Stimulated activated naive CD8-positive, alpha-beta T cell treated with anti-CD3 and anti-CD28 coated beads, Interleukin-15, Interleukin-2, amounts not matched to agents 100 U/mL and 50 U/mL, for 24 hours (primary cell): ENCODE results near the gene P2RY2.
A peak's percentile ranks its signal among the peaks of the same experiment; 100 is the strongest.
"Not testable (repeated sequence)": the region's sequence is repeated elsewhere in the genome, so short reads cannot be mapped to it uniquely, and the experiment has no call there.

Experiments used
- ATAC-seq: fragments of 150-1000 bp; cut with Tn5 transposase; one replicate; pipeline ENCODE4 v1.10.0; 2021
- DNase-seq: peaks from one replicate; pipeline ENCODE4 v3.0.0; 2021

Gene P2RY2

GRCh38 chr11:73228268-73229134, 10.4 kb downstream of the P2RY2 start:
- ATAC-seq (no peak), DNase-seq (no peak)

- ATAC-seq (peak; percentile 48), DNase-seq (no peak)
Measured at GRCh38 chr11:73229321-73229895, 11.3 kb downstream of the P2RY2 start.

DNA sequence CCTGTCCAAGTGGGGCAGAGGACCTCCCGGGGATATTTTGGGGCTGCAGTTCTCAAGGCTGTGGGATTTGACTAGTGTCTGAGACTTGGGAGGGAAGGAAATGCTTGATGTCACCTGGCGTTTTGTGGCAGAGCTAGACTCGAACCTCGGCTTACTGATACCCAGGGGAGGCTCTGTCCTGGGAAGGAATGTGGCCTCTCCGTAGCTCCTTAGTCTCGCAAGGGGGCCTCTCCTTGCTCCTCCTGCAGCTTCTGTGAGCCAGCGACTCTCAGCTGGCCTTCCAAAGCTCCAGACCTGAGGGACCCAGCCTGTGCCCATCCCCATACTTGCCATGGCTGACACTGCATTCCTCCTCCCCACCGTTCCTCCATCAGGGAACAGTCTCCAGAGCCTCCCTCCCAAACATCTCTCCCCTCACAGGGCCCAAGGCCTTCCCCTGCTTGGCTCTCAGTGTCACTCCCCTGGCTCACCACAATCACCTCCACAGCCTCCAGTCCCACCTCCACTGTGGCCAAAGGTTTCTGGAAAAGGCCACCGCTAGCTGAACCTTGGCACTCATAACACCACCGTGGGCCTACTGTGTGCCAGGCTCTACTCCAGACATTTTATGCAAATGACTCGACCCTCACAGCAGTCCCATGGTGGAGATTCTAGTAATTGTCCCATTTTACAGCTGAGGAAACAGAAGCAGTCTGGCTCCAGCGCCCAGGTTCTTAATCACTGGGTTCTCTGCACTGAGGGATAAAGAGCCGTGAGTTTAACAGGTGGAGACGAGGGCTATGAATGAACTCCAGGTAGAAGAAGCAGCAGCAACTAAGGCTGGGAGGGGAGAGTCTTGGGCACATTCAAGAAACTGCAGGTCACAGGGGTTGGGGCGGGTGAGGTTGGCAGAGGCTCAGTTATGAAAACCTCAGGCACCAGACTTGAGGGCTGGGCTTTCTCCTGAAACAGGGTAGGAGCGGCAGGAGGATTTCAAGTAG, 12.1 kb downstream of the P2RY2 start:
- no peak for DNase-seq
- no peak for ATAC-seq

DNA sequence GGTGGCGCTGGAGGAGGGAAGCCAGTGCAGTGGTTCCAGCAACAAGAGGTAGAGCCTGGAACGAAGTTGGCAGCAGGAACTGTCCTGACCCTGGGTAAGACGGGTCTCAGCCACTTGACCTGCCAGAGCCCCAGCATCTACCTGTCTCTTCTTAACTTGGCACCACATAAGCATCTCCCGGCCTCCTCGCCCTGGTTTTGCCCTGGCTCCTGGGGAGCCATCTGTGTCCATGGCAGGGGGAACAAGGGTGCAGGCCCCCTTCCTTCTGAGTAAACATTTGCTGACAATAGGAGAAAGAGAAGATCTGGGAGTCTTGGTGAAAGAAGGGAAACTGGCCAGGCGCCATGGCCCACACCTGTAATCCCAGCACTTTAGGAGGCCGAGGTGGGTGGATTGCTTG, 12.8 kb downstream of the P2RY2 start:
- ATAC-seq, result no peak
- no peak for DNase-seq

DNA sequence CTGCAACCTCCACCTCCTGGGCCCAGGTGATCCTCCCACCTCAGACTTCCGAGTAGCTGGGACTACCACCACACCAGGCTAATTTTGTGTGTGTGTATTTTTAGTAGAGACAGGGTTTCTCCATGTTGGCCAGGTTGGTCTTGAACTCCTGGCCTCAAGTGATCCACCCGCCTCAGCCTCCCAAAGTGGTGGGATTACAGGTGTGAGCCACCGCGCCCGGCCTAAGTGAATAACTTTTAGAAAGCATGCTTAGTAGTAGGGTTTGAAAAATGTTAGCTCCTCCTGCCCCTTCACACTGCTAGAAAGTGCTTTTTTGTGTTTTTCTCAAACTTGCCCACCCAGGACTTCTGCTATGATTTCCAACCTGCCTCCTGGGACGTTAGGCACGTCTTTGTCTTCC, 14.4 kb downstream of the P2RY2 start:
- DNase-seq, result not testable (repeated sequence)

GRCh38 chr11:73233211-73233610, 15.1 kb downstream of the P2RY2 start:
- DNase-seq, result no peak
- no peak for ATAC-seq

More for the DNA sequence above, 14.4 kb downstream of the P2RY2 start:
- ATAC-seq, result not testable (repeated sequence)

DNA sequence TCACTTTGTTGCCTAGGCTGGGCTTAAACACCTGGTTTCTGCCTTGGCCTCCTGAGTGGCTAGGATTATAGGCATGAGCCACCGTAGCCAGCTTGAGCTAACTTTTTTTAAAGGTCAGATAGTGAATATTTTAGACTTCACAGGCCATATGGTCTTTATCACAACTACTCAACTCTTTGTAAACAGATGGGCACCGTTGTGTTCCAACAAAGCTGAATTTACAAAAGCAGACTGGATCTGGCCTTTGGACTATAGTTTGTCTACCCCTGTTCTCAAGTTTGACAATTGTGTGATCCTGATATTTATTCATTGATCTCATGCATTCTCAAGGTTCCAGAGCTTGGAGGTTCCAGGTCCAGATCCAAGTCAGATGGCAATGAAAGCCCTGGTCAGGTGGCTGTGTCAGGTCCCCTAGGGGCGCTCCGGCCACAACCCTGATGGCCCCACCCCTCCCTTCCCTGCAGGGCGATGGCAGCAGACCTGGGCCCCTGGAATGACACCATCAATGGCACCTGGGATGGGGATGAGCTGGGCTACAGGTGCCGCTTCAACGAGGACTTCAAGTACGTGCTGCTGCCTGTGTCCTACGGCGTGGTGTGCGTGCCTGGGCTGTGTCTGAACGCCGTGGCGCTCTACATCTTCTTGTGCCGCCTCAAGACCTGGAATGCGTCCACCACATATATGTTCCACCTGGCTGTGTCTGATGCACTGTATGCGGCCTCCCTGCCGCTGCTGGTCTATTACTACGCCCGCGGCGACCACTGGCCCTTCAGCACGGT, 15.8 kb downstream of the P2RY2 start:
- ATAC-seq (no peak), DNase-seq (no peak)

- ATAC-seq (no peak), DNase-seq (no peak)
Measured at GRCh38 chr11:73234471-73235181, 16.5 kb downstream of the P2RY2 start.

DNA sequence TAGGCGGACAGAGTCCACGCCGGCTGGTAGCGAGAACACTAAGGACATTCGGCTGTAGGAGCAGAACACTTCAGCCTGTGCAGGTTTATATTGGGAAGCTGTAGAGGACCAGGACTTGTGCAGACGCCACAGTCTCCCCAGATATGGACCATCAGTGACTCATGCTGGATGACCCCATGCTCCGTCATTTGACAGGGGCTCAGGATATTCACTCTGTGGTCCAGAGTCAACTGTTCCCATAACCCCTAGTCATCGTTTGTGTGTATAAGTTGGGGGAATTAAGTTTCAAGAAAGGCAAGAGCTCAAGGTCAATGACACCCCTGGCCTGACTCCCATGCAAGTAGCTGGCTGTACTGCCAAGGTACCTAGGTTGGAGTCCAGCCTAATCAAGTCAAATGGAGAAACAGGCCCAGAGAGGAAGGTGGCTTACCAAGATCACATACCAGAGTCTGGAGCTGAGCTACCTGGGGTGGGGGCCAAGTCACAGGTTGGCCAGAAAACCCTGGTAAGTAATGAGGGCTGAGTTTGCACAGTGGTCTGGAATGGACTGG, 17.2 kb downstream of the P2RY2 start:
- ATAC-seq (no peak), DNase-seq (no peak)

- DNase-seq (no peak), ATAC-seq (no peak)
Measured at GRCh38 chr11:73236205-73236765, 18.2 kb downstream of the P2RY2 start.

- DNase-seq, result peak; percentile 49
- ATAC-seq, result peak; percentile 31
Measured at GRCh38 chr11:73236854-73237253, 18.8 kb downstream of the P2RY2 start.

GRCh38 chr11:73237471-73238290, 19.6 kb downstream of the P2RY2 start:
- no peak for ATAC-seq
- no peak for DNase-seq

DNA sequence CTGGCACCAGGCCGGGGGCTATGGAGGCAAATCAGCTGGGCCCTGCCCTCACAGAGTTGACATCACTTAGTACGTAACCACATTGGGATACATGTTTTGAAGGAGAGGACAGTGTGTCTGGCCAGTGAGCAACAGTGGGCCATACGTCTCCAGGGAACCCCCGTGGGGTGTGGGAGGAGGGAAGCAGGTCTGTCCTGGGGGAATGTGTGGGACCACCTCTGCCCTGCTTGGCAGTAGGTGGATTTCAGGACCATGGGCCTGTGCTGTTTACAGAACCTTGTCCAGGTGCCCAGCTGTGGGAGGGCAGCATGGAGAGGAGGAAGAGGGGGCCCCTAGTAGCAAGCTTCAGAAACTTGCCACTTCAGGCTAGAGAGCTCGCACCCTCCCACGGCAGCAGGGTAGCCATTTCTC, 21.0 kb downstream of the P2RY2 start:
- DNase-seq, result no peak
- no peak for ATAC-seq

DNA sequence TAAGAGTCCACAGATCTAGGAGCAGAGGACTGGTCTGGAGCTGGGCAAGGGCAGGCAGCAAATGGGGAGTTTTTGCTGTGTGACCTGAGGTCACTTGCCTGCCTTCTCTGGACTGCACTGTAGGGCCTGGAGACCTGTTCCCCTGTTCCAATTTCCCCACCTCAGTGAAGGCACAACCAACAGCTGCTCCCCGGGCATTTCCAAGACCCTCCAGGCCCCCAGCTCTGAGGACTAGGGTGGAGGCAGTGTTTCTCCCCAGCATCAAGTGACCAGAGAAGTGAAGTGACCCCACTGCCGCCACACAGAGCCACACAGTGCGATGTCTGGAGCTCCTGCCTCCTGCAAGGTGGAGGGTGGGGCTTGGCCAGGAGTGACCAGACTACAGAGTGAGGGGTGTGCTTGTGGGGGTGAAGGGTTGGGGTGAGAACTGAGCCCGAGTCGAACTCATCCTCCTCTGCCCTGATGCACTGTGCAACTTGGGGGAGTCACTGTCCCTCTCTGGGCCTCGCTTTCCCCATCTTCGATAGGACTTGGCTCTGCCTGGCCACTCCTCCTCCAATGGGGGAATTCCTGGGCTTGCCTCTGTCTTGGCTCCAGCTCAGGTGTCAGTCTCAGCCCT, 21.6 kb downstream of the P2RY2 start:
- ATAC-seq (no peak), DNase-seq (no peak)

- ATAC-seq (no peak), DNase-seq (no peak)
Measured at GRCh38 chr11:73240190-73240781, 22.2 kb downstream of the P2RY2 start.

DNA sequence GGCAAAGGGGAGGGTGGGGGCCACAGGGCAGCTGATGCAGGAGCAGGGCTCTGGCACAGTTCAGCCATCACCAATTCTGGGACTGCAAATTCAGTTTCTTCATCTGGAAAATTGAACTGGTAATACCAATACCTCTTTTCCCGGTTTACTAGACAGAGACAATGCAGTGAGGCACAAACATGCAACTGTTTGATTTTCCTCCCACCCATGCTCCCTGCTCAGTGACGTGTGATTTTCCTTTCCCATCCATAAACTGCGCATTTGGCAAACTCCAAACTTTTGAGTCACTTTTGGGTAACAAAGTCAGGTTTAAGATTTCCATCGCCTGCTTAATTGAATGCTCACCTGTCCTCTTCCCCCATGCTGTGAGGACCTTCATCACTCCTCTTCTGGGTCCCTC, 23.2 kb downstream of the P2RY2 start:
- ATAC-seq (no peak), DNase-seq (no peak)

DNA sequence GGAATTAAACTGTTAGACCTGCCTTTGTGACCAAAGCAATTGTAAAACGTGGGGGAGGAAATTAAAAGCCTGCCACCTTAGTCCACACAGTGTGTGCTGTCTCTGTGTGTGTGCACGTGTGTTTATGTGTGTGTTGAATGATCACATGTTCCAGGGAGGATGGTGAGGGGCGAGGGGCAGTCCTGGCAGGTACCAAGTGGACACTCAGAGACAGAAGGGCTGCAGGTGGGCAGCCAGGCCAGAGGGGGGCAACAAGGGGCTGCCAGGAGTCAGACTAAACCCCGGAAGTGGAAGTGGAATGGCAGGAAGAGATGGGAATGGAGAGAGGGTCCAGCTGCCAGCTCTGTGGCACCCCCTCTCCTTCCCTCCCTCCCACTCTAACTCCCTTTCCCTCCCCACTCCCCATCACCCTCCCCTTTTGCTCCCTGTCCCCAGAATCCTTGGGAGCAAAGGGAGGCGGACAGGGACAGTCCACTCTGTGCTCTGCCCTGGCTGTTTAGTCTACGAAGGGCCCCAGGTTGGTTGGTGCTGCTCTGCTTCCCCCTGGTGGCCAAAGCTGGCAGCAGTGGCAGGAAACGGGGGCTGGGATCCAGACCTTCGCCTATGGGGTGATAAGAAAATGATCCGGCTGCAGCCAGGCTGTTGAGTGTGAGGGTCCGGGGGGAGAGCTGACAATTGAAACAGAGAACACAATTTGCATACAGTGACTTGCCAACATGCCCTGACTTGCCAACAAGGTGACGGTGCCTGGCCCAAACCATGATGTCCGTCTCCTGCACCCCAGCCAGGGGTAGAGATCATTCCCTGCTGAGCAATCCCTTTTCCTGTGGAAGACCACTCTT, 24.4 kb downstream of the P2RY2 start:
- ATAC-seq (peak; percentile 82), DNase-seq (peak; percentile 77)

DNA sequence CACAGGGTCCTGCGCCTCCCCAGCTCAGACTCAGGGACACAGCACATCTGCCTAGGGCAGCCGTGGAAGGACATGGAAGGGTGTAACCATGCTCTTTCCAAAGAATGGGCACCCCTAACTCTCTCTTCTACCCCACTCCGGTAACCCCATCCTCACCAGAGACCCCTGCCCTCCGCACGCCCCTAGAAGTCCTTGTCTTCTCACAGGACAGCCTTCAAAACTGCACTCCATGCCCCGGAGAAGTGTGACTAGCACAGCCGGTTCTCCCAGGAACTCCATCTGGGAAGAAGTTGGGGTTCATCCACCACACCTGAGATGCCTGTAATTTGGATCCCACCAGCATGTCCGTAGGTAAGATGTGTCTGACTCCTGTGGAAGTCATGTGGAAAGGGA, 25.0 kb downstream of the P2RY2 start:
- DNase-seq, result no peak
- no peak for ATAC-seq
